HCT116 (cell line): Measurements from ENCODE around the gene LFNG. TPM values are rescaled to one million over a fixed set of nuclear protein-coding genes. Genes with fewer than 3 reads are reported as not detected.
A peak's percentile ranks its signal among the peaks of the same experiment; 100 is the strongest.

Experiments
- CEBPB ChIP-seq: IDR thresholded peaks from 2 replicates; pipeline ENCODE4 v1.6.1; 2012; ENCODE audit warnings: low read depth
- CTCF ChIP-seq, 3 experiments: fragments of 200-600 bp in 1 of 3; sonication (generic) in 1 of 3; IDR thresholded peaks in 2 of 3; conservative IDR thresholded peaks in 1 of 3; 2 replicates each; pipeline ENCODE4 v1.5.1; 2012 to 2017; ENCODE audit warnings: low read depth in 2 of 3, low read length in 2 of 3, antibody characterized with exemption in 1 of 3, borderline replicate concordance in 1 of 3, control low read depth in 1 of 3, mild to moderate bottlenecking in 1 of 3, mixed read lengths in 1 of 3, mixed run types in 1 of 3, moderate library complexity in 1 of 3; ENCODE audit not compliant: insufficient read depth in 1 of 3
- RAD21 ChIP-seq: IDR thresholded peaks from 2 replicates; pipeline ENCODE4 v1.6.1; 2012; ENCODE audit warnings: low read depth, mild to moderate bottlenecking
- REST ChIP-seq: IDR thresholded peaks from 2 replicates; pipeline ENCODE4 v1.6.1; 2012; ENCODE audit warnings: low read depth
- SP1 ChIP-seq: IDR thresholded peaks from 2 replicates; pipeline ENCODE4 v1.6.1; 2012; ENCODE audit warnings: low read depth
- SRF ChIP-seq: IDR thresholded peaks from 2 replicates; pipeline ENCODE4 v1.6.1; 2012; ENCODE audit warnings: low read depth
- TCF7L2 ChIP-seq: IDR thresholded peaks from 2 replicates; pipeline ENCODE4 v1.7.0; 2011; ENCODE audit warnings: borderline replicate concordance, inconsistent platforms; ENCODE audit not compliant: insufficient read depth, insufficient read length; ENCODE audit errors: extremely low read depth
- YY1 ChIP-seq: IDR thresholded peaks from 2 replicates; pipeline ENCODE4 v1.6.1; 2011; ENCODE audit warnings: low read length, low read depth, moderate library complexity, mild to moderate bottlenecking; ENCODE audit not compliant: insufficient replicate concordance; ENCODE audit errors: extremely low read depth
- ZFX ChIP-seq: fragments of 450-650 bp; IDR thresholded peaks from 2 replicates; pipeline ENCODE4 v1.6.1; 2017
- total RNA-seq: library from RNA; stranded (reverse); gene quantifications from one replicate; pipeline ENCODE4 v1.2.1, GENCODE V29; 2021; ENCODE audit not compliant: unreplicated experiment

The LFNG gene
- total RNA-seq, 1 experiment from 2014 or later = 14.3 TPM

- no peak for TF ChIP-seq CTCF (IDR thresholded peaks at IDR 0.05 in 2 of 3, conservative IDR thresholded peaks at IDR 0.05 in 1 of 3; ENCODE audit: borderline replicate concordance in 1 of 3, insufficient read depth in 1 of 3, low read depth in 2 of 3, low read length in 2 of 3)
- TF ChIP-seq CEBPB = no peak
- no peak for TF ChIP-seq TCF7L2
- no peak for TF ChIP-seq REST
- no peak for TF ChIP-seq RAD21
- no peak for TF ChIP-seq SRF
- TF ChIP-seq YY1 = no peak
- TF ChIP-seq SP1 = peak; percentile 64; the same call in 1 of the 2 replicates
- TF ChIP-seq ZFX = no peak
Observed at GRCh38 chr7:2572101-2572842, 52.7 kb downstream of the LFNG start (continued).
